ENCODE data around the gene ANKRD27. TPM values are rescaled to one million over a fixed set of nuclear protein-coding genes. Genes with fewer than 3 reads are reported as not detected.

The ANKRD27 gene
- total and polyA plus RNA-seq, 10 of the 15 experiments (the other 5 are each of a cell fraction or from before 2014, with no cell fraction given), result 2.8 to 49.9 (median 28.5) TPM

- TF ChIP-seq REST (IDR thresholded peaks at IDR 0.05; ENCODE audit: low read depth, low read length) (no peak), MLLT1 (IDR thresholded peaks at IDR 0.05) (no peak), BCL3 (IDR thresholded peaks at IDR 0.05; ENCODE audit: borderline replicate concordance, insufficient read depth, low read depth, low read length, poor library complexity, severe bottlenecking) (no peak), NFXL1 (IDR thresholded peaks at IDR 0.05; ENCODE audit: borderline replicate concordance) (no peak), NKRF (conservative IDR thresholded peaks at IDR 0.05) (no peak), IKZF2 (IDR thresholded peaks at IDR 0.05) (no peak), ZBTB4 (CRISPR knock-in tag; IDR thresholded peaks at IDR 0.05) (no peak), ZNF24 (IDR thresholded peaks at IDR 0.05) (no peak), EGR1 (IDR thresholded peaks at IDR 0.05; ENCODE audit: borderline replicate concordance in 1 of 2, low read depth in 2 of 2, low read length in 2 of 2) (peak in 1 of 2 experiments; percentile 39; a peak in 1 of 3 replicates), CEBPZ (IDR thresholded peaks at IDR 0.05; ENCODE audit: low read depth, low read length) (peak; percentile 51), CREM (IDR thresholded peaks at IDR 0.05; ENCODE audit: low read depth) (peak; percentile 57; the same call in 1 of the 2 replicates), SMAD1 (IDR thresholded peaks at IDR 0.05; ENCODE audit: low read depth, partially characterized antibody) (no peak)
Measured at GRCh38 chr19:32674931-32675719, at the start of gene ANKRD27 (continued).

All from GM12878 (cell line).